ENCODE results near the gene PABPN1L.

- TF ChIP-seq MAZ (CRISPR knock-in tag; conservative IDR thresholded peaks at IDR 0.05 in 1 of 2, IDR thresholded peaks at IDR 0.05 in 1 of 2) (no peak), ZNF12 (CRISPR knock-in tag; IDR thresholded peaks at IDR 0.05) (no peak), POLR2A (conservative IDR thresholded peaks at IDR 0.05) (no peak), EP300 (IDR thresholded peaks at IDR 0.05; ENCODE audit: low read length) (no peak), ZKSCAN3 (CRISPR knock-in tag; IDR thresholded peaks at IDR 0.05) (no peak), ATF4 (CRISPR knock-in tag; IDR thresholded peaks at IDR 0.05) (no peak), ZNF583 (CRISPR knock-in tag; IDR thresholded peaks at IDR 0.05) (no peak), CTCF (IDR thresholded peaks at IDR 0.05 in 2 of 3, conservative IDR thresholded peaks at IDR 0.05 in 1 of 3; ENCODE audit: insufficient read depth in 2 of 3, low read depth in 1 of 3, low read length in 3 of 3) (no peak), HNRNPUL1 (IDR thresholded peaks at IDR 0.05; ENCODE audit: low read length) (no peak), BACH1 (tag; IDR thresholded peaks at IDR 0.05) (no peak)
Observed at GRCh38 chr16:88906020-88906419, 39.6 kb upstream of the PABPN1L start.

All from K562 (cell line).